ENCODE results near the gene KCNJ6. TPM values are rescaled to one million over a fixed set of nuclear protein-coding genes. Genes with fewer than 3 reads are reported as not detected.

Gene KCNJ6
- total RNA-seq, 1 experiment from 2014 or later: 1.2 TPM

DNA sequence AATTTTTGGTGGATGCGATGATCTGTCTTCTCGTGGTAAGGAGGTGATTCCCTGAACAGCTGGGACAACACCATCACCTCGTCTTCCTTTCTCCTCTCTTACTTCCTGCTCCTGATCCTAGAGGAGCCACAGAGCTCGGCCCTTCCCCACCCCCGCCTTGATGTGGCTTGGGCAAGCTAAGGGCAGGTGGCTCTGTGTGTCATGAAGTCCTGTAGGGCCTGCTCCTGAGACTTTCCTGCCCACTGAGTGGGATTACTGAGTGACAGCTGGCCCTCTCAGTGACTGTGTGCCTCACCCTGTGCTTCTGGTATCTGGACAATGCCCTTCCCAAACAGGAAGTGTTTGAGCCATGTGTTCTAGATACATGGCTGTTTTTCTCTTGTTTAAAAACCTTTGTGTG, 153.0 kb downstream of the KCNJ6 start:
- no peak overlapping the region for H2BK120ac ChIP-seq (ENCODE audit: low read depth, low read length, poor library complexity, severe bottlenecking)
- H4K5ac ChIP-seq (ENCODE audit: insufficient read length, low read depth, low read length): no peak overlapping the region
- peaks cover 8 to 10% of the 10 kb centered on the region in 2 experiments for H3K4me1 Mint-ChIP-seq
- peaks cover 14 to 19% of the 10 kb centered on the region in 2 experiments for H3K9me3 Mint-ChIP-seq
- TF ChIP-seq, protein P1, sequence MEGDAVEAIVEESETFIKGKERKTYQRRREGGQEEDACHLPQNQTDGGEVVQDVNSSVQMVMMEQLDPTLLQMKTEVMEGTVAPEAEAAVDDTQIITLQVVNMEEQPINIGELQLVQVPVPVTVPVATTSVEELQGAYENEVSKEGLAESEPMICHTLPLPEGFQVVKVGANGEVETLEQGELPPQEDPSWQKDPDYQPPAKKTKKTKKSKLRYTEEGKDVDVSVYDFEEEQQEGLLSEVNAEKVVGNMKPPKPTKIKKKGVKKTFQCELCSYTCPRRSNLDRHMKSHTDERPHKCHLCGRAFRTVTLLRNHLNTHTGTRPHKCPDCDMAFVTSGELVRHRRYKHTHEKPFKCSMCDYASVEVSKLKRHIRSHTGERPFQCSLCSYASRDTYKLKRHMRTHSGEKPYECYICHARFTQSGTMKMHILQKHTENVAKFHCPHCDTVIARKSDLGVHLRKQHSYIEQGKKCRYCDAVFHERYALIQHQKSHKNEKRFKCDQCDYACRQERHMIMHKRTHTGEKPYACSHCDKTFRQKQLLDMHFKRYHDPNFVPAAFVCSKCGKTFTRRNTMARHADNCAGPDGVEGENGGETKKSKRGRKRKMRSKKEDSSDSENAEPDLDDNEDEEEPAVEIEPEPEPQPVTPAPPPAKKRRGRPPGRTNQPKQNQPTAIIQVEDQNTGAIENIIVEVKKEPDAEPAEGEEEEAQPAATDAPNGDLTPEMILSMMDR (conservative IDR thresholded peaks at IDR 0.05): no peak
- no peak overlapping the region for H3K27ac ChIP-seq (ENCODE audit: insufficient read length, low read depth, low read length)
- no peak overlapping the region for H3K4ac ChIP-seq (ENCODE audit: low read depth, low read length)
- H3T11ph ChIP-seq (ENCODE audit: low read length): no peak overlapping the region
- no peak overlapping the region for H2BK15ac ChIP-seq (ENCODE audit: low read depth, low read length)
- H3K4me1 ChIP-seq (ENCODE audit: insufficient read depth, low read length): no peaks in the 10 kb centered on the region
- no peak overlapping the region for H3K4me2 ChIP-seq (ENCODE audit: insufficient read depth, insufficient read length, low read length)
- H3K23me2 ChIP-seq (ENCODE audit: insufficient read length, low read depth, low read length, poor library complexity, severe bottlenecking): no peaks in the 10 kb centered on the region
- H3K23ac ChIP-seq (ENCODE audit: insufficient read length, low read depth, low read length): no peak overlapping the region
- H2BK5ac ChIP-seq (ENCODE audit: insufficient read length, low read length): no peak overlapping the region
- H3K27me3 ChIP-seq (ENCODE audit: insufficient read depth, low read length): no peaks in the 10 kb centered on the region
- H3K14ac ChIP-seq (ENCODE audit: insufficient read depth, low read length): peak overlapping the region; percentile 58; the same call in 1 of the 2 replicates
- H3K79me2 ChIP-seq (ENCODE audit: insufficient read depth, low read length): no peaks in the 10 kb centered on the region
- no peak overlapping the region for H4K8ac ChIP-seq (replicated peaks; ENCODE audit: insufficient read length, low read depth, low read length)
- peaks cover 2% of the 10 kb centered on the region; the same call in 1 of the 2 replicates for H3K27me3 Mint-ChIP-seq (ENCODE audit: low read depth)
- no peaks in the 10 kb centered on the region for H3K79me1 ChIP-seq (ENCODE audit: insufficient read depth, low read depth, low read length, poor library complexity, severe bottlenecking)
- no CpG with 5 or more reads among the region's 5 CpGs for WGBS (ENCODE audit: extremely low coverage, insufficient read length, low lambda C conversion rate)
- no peak overlapping the region for H3K56ac ChIP-seq (ENCODE audit: insufficient read length, low read depth, low read length)
- H2AFZ ChIP-seq (ENCODE audit: low read length): no peak overlapping the region
- no peaks in the 10 kb centered on the region for H3K9me3 ChIP-seq (ENCODE audit: control insufficient read depth, low read depth, low read length)
- H4K91ac ChIP-seq (ENCODE audit: insufficient read length, low read depth, low read length): no peak overlapping the region
- no peak overlapping the region for H2BK20ac ChIP-seq (ENCODE audit: low read depth, low read length, poor library complexity, severe bottlenecking)
- no peak overlapping the region for H3K4me3 Mint-ChIP-seq
- no peak overlapping the region; a peak in 2 of 7 replicates for H3K27ac Mint-ChIP-seq
- peaks cover 0 to 22% (median 12%) of the 10 kb centered on the region in 3 experiments; a peak in 5 of 7 replicates for H3K36me3 Mint-ChIP-seq (ENCODE audit: insufficient read depth in 1 of 3, low read depth in 3 of 3)
- H4K20me1 ChIP-seq (ENCODE audit: control insufficient read depth, insufficient read depth, insufficient read length): no peaks in the 10 kb centered on the region
- H2AK5ac ChIP-seq (ENCODE audit: insufficient read length, low read length): no peak overlapping the region
- DNase-seq: no peak
- no peak overlapping the region for H2BK12ac ChIP-seq (ENCODE audit: insufficient read length, low read depth, low read length)
- H3K18ac ChIP-seq (ENCODE audit: insufficient read length, low read depth, low read length): no peak overlapping the region
- H3K9ac ChIP-seq (ENCODE audit: extremely low read depth, insufficient read length, low read length): no peak overlapping the region

All from H9 (cell line).